ENCODE measurements around the gene KCNH6.

Gene KCNH6

DNA sequence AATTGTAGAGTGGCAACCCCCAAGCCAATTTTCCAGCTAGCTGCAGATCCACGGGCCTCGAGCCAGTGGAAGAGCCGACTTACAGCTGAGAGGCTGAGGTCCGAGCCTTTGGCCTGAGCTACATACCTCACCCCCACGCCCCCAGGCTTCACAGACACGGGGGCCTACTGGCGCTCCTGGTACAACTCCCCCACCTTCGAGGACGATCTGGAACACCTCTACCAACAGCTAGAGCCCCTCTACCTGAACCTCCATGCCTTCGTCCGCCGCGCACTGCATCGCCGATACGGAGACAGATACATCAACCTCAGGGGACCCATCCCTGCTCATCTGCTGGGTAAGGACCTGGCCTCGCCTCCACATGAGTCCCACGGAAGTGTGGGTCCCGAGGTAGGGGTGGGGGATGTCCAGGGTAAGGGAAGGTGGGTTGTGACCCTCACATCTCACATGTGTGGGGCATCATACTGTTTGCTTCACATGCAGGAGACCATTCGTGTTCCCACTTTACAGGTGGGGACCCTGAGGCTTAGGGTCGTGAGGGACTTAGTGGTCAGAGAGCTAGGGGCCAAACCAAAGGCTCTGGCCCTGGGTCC lies 42.9 kb upstream of the KCNH6 start:
- H3K4me3 ChIP-seq (ENCODE audit: low read length), result no peak overlapping the region
- no peaks in the 10 kb centered on the region for H3K36me3 ChIP-seq (ENCODE audit: control insufficient read depth, insufficient read depth, low read length)
- H3K27me3 ChIP-seq (ENCODE audit: control insufficient read depth, insufficient read depth, low read length), result peaks cover 14% of the 10 kb centered on the region
- H3K9ac ChIP-seq (ENCODE audit: low read length), result no peak overlapping the region
- H3K4me1 ChIP-seq (ENCODE audit: control insufficient read depth, insufficient read depth, low read length), result peaks cover 21% of the 10 kb centered on the region
- H3K9me3 ChIP-seq (ENCODE audit: control insufficient read depth, low read length), result no peaks in the 10 kb centered on the region

DNA sequence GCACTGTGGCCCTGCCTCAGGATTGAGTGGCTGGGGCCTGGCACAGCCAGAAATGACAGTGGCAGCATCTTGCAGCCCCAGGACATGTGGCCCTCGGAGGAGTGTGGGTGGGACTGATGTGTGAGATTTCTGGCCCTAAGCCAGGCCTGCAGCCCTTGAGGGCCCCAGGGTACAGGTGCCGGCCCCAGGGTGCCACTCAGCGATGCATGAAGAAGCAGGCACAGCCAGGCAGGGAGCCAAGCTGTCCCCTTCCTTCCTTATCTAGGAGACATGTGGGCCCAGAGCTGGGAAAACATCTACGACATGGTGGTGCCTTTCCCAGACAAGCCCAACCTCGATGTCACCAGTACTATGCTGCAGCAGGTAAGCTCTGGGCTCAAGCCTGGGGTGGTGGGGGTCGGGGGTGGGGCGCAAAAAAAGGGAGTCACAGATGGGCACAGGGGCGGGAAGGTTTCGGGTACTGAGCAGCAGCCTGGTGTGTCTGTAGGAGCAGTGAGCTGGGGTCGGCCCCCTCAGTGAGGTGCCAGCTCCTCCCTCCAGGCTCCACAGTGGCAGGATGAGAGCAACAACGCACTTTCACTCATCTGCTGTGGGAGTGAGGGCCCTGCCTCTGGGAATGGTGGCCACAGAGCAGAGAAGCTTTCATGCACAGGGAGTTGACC lies 42.2 kb upstream of the KCNH6 start:
- no peaks in the 10 kb centered on the region for H3K36me3 ChIP-seq (ENCODE audit: control insufficient read depth, insufficient read depth, low read length)
- H3K27me3 ChIP-seq (ENCODE audit: control insufficient read depth, insufficient read depth, low read length), result peaks cover 14% of the 10 kb centered on the region

DNA sequence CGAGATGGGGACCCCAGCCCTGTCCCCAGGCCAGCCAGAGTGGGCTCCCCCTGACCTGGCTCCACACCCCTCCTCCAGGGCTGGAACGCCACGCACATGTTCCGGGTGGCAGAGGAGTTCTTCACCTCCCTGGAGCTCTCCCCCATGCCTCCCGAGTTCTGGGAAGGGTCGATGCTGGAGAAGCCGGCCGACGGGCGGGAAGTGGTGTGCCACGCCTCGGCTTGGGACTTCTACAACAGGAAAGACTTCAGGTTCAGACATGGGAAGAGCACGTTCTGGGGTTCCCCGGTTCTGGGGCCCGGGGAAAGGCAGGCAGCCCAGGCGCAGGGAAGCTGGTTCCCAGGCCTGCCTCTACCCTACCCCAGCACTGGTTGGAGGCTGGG lies 41.7 kb upstream of the KCNH6 start:
- Histone ChIP-seq H3K4me1 (ENCODE audit: control insufficient read depth, insufficient read depth, low read length) (peaks cover 21% of the 10 kb centered on the region), H3K27me3 (ENCODE audit: control insufficient read depth, insufficient read depth, low read length) (peaks cover 13% of the 10 kb centered on the region), H3K9me3 (ENCODE audit: control insufficient read depth, low read length) (no peaks in the 10 kb centered on the region), H3K4me3 (ENCODE audit: low read length) (no peak overlapping the region), H3K9ac (ENCODE audit: low read length) (no peak overlapping the region), H3K36me3 (ENCODE audit: control insufficient read depth, insufficient read depth, low read length) (no peaks in the 10 kb centered on the region)

More for the DNA sequence above, 42.2 kb upstream of the KCNH6 start:
- Histone ChIP-seq H3K9me3 (ENCODE audit: control insufficient read depth, low read length) (no peaks in the 10 kb centered on the region), H3K4me3 (ENCODE audit: low read length) (no peak overlapping the region), H3K9ac (ENCODE audit: low read length) (no peak overlapping the region), H3K4me1 (ENCODE audit: control insufficient read depth, insufficient read depth, low read length) (peaks cover 21% of the 10 kb centered on the region)

DNA sequence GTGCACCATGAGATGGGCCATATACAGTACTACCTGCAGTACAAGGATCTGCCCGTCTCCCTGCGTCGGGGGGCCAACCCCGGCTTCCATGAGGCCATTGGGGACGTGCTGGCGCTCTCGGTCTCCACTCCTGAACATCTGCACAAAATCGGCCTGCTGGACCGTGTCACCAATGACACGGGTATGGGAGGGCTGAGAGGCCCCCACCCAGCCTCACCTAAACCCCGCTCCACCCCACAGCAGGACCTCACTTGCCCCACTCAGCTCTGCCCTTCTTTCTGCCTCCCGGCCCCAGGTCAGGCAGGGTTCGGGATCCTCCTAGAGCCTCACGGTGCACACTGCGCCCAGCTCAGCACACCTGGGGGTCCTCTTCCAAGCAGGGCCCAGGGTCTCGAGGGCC lies 40.6 kb upstream of the KCNH6 start:
- H3K36me3 ChIP-seq (ENCODE audit: control insufficient read depth, insufficient read depth, low read length), result no peaks in the 10 kb centered on the region
- H3K9ac ChIP-seq (ENCODE audit: low read length), result no peak overlapping the region
- H3K27me3 ChIP-seq (ENCODE audit: control insufficient read depth, insufficient read depth, low read length), result peaks cover 6% of the 10 kb centered on the region
- no peaks in the 10 kb centered on the region for H3K9me3 ChIP-seq (ENCODE audit: control insufficient read depth, low read length)
- peaks cover 19% of the 10 kb centered on the region for H3K4me1 ChIP-seq (ENCODE audit: control insufficient read depth, insufficient read depth, low read length)
- no peak overlapping the region for H3K4me3 ChIP-seq (ENCODE audit: low read length)

DNA sequence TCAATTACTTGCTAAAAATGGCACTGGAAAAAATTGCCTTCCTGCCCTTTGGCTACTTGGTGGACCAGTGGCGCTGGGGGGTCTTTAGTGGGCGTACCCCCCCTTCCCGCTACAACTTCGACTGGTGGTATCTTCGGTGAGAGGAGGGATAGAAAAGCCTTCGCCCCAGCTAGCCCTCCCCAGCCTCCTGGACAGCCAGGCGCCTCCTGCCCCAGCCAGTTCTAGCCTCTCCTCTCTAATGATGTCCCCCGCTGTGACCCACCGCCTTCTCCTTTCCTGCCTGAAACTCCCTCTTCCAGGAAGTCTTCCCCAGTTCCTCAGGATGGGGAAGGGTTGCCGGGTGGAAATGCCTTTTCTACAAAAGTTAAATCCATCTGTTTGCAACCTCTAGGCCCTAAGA lies 40.1 kb upstream of the KCNH6 start:
- H3K27me3 ChIP-seq (ENCODE audit: control insufficient read depth, insufficient read depth, low read length), result peaks cover under 1% of the 10 kb centered on the region
- no peaks in the 10 kb centered on the region for H3K9me3 ChIP-seq (ENCODE audit: control insufficient read depth, low read length)
- no peak overlapping the region for H3K9ac ChIP-seq (ENCODE audit: low read length)
- no peaks in the 10 kb centered on the region for H3K36me3 ChIP-seq (ENCODE audit: control insufficient read depth, insufficient read depth, low read length)
- no peak overlapping the region for H3K4me3 ChIP-seq (ENCODE audit: low read length)
- H3K4me1 ChIP-seq (ENCODE audit: control insufficient read depth, insufficient read depth, low read length), result peaks cover 14% of the 10 kb centered on the region

DNA sequence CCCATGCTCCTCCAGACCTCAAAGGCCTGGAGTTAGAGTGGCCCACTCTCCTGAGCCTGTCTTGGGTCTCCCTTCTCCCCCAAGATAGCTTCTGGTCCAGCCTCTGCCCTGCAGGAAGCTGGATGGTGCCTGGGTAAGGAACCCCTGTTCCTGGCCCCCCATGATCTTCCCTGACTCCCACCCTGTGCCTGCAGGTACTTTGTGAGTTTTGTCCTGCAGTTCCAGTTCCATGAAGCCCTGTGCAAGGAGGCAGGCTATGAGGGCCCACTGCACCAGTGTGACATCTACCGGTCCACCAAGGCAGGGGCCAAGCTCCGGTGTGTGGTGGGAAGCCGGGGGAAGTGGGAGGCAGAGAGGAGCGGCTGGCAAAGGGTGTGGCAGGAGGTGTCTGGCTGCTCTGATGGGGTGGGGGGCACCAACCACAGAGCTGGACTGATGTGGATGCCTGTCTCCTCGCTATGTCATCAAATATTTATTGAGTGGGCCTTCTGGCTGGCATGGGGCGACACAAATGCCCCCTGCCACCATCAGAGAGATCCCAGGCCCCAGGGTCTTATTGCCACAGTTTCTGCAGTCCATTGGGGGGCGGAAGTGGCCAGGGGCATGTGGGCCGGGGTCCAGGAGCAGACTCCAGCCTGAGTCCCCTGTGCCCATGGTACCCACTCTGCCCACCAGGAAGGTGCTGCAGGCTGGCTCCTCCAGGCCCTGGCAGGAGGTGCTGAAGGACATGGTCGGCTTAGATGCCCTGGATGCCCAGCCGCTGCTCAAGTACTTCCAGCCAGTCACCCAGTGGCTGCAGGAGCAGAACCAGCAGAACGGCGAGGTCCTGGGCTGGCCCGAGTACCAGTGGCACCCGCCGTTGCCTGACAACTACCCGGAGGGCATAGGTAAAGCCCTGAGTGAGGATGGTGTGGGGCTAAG lies 39.2 kb upstream of the KCNH6 start:
- Histone ChIP-seq H3K9ac (ENCODE audit: low read length) (no peak overlapping the region), H3K36me3 (ENCODE audit: control insufficient read depth, insufficient read depth, low read length) (no peaks in the 10 kb centered on the region), H3K4me1 (ENCODE audit: control insufficient read depth, insufficient read depth, low read length) (peaks cover 5% of the 10 kb centered on the region), H3K4me3 (ENCODE audit: low read length) (no peak overlapping the region), H3K9me3 (ENCODE audit: control insufficient read depth, low read length) (no peaks in the 10 kb centered on the region), H3K27me3 (ENCODE audit: control insufficient read depth, insufficient read depth, low read length) (no peaks in the 10 kb centered on the region)

DNA sequence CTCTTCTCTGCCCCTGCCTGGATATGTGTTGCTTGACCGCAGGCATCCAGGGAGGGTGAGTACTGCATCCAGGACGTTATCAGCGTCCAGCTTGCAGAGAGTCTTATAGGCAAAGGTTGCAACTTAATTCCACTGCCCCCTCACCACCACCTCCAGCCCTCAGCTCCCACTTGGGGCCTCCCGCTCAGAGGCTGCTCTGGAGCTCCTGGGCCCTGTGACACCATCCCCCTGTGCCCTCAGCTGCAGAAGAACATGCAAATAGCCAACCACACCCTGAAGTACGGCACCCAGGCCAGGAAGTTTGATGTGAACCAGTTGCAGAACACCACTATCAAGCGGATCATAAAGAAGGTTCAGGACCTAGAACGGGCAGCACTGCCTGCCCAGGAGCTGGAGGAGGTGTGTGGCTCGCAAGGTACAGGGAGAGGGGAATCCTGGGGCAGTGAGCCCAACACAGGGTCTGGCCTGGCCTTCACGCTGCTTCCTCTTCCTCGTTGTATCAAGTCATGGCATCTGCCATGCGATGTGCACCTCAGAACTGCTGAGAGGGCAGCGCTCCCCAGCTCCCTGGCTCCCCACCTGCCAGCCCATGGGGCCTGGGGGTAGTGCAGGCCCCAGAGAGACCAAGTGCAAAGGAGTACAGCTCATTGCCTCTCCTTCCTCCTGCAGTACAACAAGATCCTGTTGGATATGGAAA lies 36.7 kb upstream of the KCNH6 start:
- Histone ChIP-seq H3K4me1 (ENCODE audit: control insufficient read depth, insufficient read depth, low read length) (no peaks in the 10 kb centered on the region), H3K9me3 (ENCODE audit: control insufficient read depth, low read length) (no peaks in the 10 kb centered on the region), H3K9ac (ENCODE audit: low read length) (no peak overlapping the region), H3K36me3 (ENCODE audit: control insufficient read depth, insufficient read depth, low read length) (no peaks in the 10 kb centered on the region), H3K27me3 (ENCODE audit: control insufficient read depth, insufficient read depth, low read length) (no peaks in the 10 kb centered on the region), H3K4me3 (ENCODE audit: low read length) (no peak overlapping the region)

DNA sequence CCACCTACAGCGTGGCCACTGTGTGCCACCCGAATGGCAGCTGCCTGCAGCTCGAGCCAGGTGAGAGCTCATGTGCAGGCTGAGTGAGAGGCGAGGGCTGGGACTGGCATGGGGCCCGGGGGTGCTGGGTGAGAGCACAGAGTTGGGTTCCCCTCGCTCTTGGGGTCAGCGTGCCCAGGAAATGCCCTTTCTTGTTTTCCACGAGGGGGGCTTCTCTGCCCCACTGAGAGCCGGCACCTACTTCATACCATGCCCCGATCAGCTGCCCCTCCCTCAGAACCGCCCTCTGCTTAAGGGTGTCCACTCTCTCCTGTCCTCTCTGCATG lies 36.2 kb upstream of the KCNH6 start:
- H3K9me3 ChIP-seq (ENCODE audit: control insufficient read depth, low read length), result no peaks in the 10 kb centered on the region
- no peak overlapping the region for H3K4me3 ChIP-seq (ENCODE audit: low read length)
- no peaks in the 10 kb centered on the region for H3K4me1 ChIP-seq (ENCODE audit: control insufficient read depth, insufficient read depth, low read length)
- no peak overlapping the region for H3K9ac ChIP-seq (ENCODE audit: low read length)
- H3K36me3 ChIP-seq (ENCODE audit: control insufficient read depth, insufficient read depth, low read length), result no peaks in the 10 kb centered on the region
- H3K27me3 ChIP-seq (ENCODE audit: control insufficient read depth, insufficient read depth, low read length), result no peaks in the 10 kb centered on the region

DNA sequence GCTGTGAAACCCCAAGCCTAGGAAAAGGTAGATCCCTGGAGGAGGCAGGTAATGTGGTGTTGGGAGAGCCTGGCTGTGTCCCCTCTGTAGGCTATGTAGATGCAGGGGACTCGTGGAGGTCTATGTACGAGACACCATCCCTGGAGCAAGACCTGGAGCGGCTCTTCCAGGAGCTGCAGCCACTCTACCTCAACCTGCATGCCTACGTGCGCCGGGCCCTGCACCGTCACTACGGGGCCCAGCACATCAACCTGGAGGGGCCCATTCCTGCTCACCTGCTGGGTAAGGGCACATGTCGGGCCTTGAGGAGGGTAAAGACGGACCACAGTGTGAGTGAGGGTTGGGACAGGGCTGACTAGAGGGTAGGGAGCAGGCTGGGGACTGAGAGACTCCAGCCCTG lies 34.3 kb upstream of the KCNH6 start:
- Histone ChIP-seq H3K27me3 (ENCODE audit: control insufficient read depth, insufficient read depth, low read length) (no peaks in the 10 kb centered on the region), H3K9me3 (ENCODE audit: control insufficient read depth, low read length) (no peaks in the 10 kb centered on the region)

DNA sequence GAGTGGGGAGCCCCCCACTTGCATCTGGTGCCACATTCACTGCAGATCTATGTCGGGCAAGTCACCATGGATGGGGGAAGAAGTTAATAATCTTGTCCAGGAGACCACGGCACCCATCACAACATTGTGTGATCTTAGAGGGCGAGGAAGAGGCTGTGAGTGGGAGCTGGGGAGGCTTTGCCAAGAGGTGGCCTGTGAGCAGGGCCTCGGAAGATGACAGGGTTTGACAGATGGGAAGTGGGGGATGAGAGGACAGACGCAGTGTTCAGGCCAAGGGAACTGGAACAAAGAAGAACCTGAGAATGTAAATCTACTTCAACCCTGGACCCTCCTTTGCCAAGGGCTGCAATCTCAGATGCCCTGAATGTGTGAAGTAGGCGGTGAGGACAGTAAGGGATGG lies 33.9 kb upstream of the KCNH6 start:
- H3K9me3 ChIP-seq (ENCODE audit: control insufficient read depth, low read length), result no peaks in the 10 kb centered on the region
- no peak overlapping the region for H3K9ac ChIP-seq (ENCODE audit: low read length)
- no peaks in the 10 kb centered on the region for H3K27me3 ChIP-seq (ENCODE audit: control insufficient read depth, insufficient read depth, low read length)
- no peaks in the 10 kb centered on the region for H3K4me1 ChIP-seq (ENCODE audit: control insufficient read depth, insufficient read depth, low read length)
- no peak overlapping the region for H3K4me3 ChIP-seq (ENCODE audit: low read length)
- no peaks in the 10 kb centered on the region for H3K36me3 ChIP-seq (ENCODE audit: control insufficient read depth, insufficient read depth, low read length)

More for the DNA sequence above, 34.3 kb upstream of the KCNH6 start:
- no peaks in the 10 kb centered on the region for H3K36me3 ChIP-seq (ENCODE audit: control insufficient read depth, insufficient read depth, low read length)
- H3K4me3 ChIP-seq (ENCODE audit: low read length), result no peak overlapping the region
- H3K9ac ChIP-seq (ENCODE audit: low read length), result no peak overlapping the region
- no peaks in the 10 kb centered on the region for H3K4me1 ChIP-seq (ENCODE audit: control insufficient read depth, insufficient read depth, low read length)

DNA sequence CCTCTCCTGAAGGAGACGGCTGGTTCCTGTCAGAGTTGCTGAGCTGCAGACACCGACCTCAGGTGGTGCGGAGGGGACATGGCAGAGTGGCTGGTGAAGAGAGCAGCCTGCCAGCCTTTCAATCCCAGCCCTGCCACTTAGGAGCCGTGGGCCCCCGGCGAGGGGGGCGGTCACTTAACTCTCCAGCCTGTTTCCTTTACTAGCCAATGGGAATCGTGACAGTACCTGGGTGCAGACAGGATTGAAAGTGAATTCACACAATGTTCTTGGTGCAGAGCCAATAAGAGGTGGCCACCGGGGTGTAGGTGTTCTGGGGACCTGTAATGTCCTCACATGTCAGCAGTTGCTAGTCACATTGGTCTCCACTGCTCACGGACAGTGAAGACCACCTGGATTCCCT lies 32.8 kb upstream of the KCNH6 start:
- Histone ChIP-seq H3K4me3 (ENCODE audit: low read length) (no peak overlapping the region), H3K27me3 (ENCODE audit: control insufficient read depth, insufficient read depth, low read length) (no peaks in the 10 kb centered on the region), H3K36me3 (ENCODE audit: control insufficient read depth, insufficient read depth, low read length) (no peaks in the 10 kb centered on the region), H3K9me3 (ENCODE audit: control insufficient read depth, low read length) (no peaks in the 10 kb centered on the region), H3K9ac (ENCODE audit: low read length) (no peak overlapping the region), H3K4me1 (ENCODE audit: control insufficient read depth, insufficient read depth, low read length) (no peaks in the 10 kb centered on the region)
